HG02870 (cell line): ENCODE results near the gene MGRN1.
A peak's percentile ranks its signal among the peaks of the same experiment; 100 is the strongest.
"Not testable (repeated sequence)": the region's sequence is repeated elsewhere in the genome, so short reads cannot be mapped to it uniquely, and the experiment has no call there.

Experiments
- ATAC-seq: cut with Tn5 transposase; IDR thresholded peaks from one replicate; pipeline ENCODE4 v1.9.1; 2021; ENCODE audit warnings: mild to moderate bottlenecking, moderate library complexity; ENCODE audit not compliant: unreplicated experiment

Gene MGRN1

DNA sequence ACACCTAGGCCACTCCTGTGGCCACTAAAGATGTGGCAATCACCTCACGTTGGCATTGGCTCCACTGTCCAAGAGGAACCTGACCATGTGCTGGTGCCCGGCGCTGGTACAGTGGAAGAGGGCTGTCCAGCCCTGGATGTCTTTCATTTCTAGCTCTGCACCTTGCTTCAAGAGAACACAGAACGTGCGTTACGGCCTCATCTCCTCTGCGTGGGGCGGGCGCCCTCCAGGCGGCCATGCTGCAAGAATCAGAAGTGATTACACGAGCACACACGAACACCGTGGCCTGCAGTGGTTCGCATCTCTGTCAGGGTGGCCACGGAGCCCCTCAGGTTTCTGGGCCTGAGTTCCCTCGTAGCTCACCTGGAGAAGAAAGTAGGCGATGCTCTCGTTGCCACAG lies 102.0 kb downstream of the MGRN1 start:
- no peak for ATAC-seq

DNA sequence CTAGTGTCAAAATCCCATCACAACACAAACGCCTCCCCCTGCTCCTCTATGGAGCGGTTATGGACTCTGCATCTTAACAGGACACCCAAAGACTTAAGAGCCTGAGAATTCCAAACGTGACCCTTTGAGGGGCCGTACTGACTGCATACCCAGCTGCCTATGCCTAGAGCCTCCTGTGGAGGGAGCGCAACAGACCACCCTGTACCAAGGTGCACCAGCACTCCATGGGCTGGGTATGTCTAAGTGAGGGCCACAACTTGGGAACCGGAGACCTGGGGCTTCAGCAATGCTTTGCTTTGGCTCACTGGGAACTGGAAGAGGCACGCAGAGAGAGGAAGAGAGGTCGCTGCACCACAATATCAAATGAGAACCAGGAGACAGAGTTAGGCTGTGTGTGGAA lies 104.0 kb downstream of the MGRN1 start:
- no peak for ATAC-seq

DNA sequence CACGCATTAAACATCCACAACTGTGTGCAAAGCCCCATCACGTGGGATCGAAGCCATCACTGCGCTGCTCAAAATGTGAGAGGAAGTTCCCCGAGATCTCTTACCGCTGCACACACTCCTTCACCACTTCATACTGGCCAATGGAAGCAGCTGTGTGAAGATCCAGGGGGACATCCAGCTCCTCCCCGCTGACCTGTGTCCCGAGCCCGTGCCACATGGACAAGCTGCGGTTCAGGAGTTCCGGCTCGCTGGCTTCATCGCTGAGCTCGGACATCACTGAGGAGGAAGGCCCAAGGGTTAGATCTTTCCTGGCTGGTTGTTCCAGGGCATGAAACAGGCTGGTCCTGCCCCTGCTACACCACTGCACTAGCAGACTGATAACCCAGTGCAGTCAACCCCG lies 105.2 kb downstream of the MGRN1 start:
- no peak for ATAC-seq

DNA sequence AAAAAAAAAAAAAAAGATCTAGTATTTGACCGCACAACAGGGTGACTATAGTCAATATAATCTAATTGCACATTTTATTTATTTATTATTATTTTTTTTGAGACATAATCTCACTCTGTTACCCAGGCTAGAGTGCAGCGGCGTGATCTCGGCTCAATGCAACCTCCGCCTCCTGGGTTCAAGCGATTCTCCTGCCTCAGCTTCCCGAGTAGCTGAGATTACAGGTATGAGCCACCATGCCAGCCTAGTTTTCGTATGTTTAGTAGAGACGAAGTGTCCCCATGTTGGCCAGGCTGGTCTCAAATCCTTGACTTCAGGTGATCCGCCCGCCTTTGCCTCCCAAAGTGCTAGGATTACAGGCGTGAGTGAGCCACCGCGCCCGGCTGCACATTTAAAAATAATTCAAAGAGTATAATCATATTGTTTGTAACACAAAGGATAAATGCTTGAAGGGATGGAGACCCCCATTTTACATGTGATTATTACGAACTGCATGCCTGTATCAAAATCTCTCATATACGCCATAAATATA lies 108.7 kb downstream of the MGRN1 start:
- ATAC-seq = no peak

- peak; percentile 10 for ATAC-seq
Observed at GRCh38 chr16:4733747-4734062, 109.1 kb downstream of the MGRN1 start.

- peak; percentile 73 for ATAC-seq
Observed at GRCh38 chr16:4734063-4734729, 109.6 kb downstream of the MGRN1 start, which contains the start of the genes ANKS3 and DNAAF8. Gene ANKS3 (minus strand): TSS chr16:4734271. CDS start chr16:4730149, 4,122 bp downstream. Gene DNAAF8 (plus strand): TSS chr16:4734537. CDS start chr16:4736515, 1,978 bp downstream.

- ATAC-seq = peak; percentile 47
Observed at GRCh38 chr16:4734730-4735535, 110.3 kb downstream of the MGRN1 start.

- ATAC-seq = no peak
Observed at GRCh38 chr16:4736546-4736945, 111.9 kb downstream of the MGRN1 start.

DNA sequence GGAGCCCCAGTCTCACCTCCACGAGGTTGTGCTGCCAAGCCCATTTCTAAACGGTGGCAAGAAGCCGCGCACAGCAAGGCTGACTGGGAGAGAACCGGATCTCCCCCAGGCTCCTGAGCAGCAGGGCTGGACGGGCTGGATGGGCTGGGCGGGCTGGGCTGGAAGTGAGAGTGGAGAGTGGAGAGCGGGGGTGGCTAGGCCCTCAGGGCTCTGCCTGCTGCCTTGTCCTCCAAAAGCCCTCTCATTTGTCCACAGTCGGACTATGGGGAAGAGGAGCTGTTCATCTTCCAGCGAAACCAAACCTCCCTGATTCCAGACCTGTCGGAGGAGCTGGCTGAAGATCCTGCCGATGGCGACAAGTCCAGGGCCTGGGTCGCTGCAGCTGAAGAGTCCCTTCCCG lies 112.9 kb downstream of the MGRN1 start:
- no peak for ATAC-seq

- ATAC-seq = not testable (repeated sequence)
Observed at GRCh38 chr16:4738370-4738769, 113.7 kb downstream of the MGRN1 start.
